HG02852 (cell line): ENCODE results near the gene GPATCH1.

ENCODE experiments used
- ATAC-seq: cut with Tn5 transposase; IDR thresholded peaks from one replicate; pipeline ENCODE4 v1.9.1; 2021; ENCODE audit warnings: mild to moderate bottlenecking, moderate library complexity; ENCODE audit not compliant: unreplicated experiment

Gene GPATCH1

GRCh38 chr19:33063753-33064457, 17.1 kb upstream of the GPATCH1 start:
- no peak for ATAC-seq

GRCh38 chr19:33064458-33064791, 16.6 kb upstream of the GPATCH1 start:
- ATAC-seq = peak; percentile 47

- peak; percentile 82 for ATAC-seq
These were observed 16.0 kb upstream of the GPATCH1 start, which contains the start of gene RHPN2 for GRCh38 chr19:33064792-33065550. Gene RHPN2, minus strand, starts transcription at chr19:33064888. Its CDS starts 36 bp downstream, at chr19:33064852.

GRCh38 chr19:33066543-33066942, 14.4 kb upstream of the GPATCH1 start:
- no peak for ATAC-seq

- ATAC-seq = no peak
These were observed 13.9 kb upstream of the GPATCH1 start for GRCh38 chr19:33067121-33067520.

GRCh38 chr19:33071887-33072286, 9.1 kb upstream of the GPATCH1 start:
- no peak for ATAC-seq

DNA sequence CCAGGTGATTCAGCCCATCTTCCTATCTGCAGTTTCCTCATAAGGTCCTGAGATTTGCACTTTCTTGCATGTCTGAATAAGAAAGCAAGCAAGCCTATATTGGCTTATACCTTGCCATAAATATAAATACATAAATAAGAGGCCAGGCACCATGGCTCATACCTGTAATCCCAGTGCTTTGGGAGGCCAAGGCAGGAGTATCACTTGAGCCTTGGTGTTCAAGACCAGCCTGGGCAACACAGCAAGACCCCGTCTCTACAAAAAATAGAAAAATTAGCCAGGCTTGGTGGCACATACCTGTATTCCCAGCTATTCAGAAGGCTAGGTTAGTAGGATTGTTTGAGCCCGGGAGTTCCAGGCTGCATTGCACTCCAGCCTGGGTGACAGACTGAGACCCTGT, 5.5 kb upstream of the GPATCH1 start:
- no peak for ATAC-seq

GRCh38 chr19:33085570-33086128, 4.7 kb downstream of the GPATCH1 start:
- no peak for ATAC-seq

DNA sequence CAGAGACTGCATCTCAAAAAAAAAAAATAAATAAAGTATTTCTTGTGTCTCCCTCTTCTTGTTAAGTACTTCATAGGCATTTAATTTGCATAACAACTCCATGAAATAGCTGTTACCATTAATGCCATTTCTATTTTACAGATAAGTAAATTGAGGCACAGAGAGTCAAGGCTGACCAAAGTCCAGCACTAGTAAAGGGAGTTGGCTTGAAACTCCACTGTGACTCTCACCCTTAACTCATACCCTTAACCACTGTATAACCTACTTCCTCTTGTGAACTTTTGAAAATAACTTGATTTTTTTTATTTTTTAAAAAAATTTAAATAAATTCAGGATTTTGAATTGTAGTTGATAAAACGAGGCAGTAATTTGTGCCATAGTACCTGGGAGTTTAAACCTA, 6.0 kb downstream of the GPATCH1 start:
- ATAC-seq = no peak

GRCh38 chr19:33089010-33089409, 8.0 kb downstream of the GPATCH1 start:
- no peak for ATAC-seq

DNA sequence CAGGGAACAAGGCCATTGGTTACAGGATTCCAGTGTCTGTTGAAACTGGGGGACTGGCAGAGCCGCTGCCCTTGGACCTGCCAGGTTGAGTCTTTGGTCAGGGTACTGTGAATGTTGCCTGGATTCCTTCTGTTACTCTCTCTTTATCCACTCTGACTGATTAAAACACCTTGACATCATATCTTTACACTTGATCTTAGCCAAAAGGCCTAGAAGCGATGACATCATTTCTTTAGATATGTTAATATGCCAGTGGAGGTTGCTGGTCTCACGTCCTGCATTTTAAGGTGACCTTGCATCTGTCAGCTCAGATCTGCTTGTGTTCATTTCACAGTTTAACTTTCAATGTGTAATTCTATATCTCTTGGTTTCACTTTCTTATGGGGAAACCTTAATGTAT, 9.2 kb downstream of the GPATCH1 start:
- no peak for ATAC-seq

GRCh38 chr19:33093420-33094210, 12.6 kb downstream of the GPATCH1 start:
- ATAC-seq = no peak

GRCh38 chr19:33094436-33095067, 13.6 kb downstream of the GPATCH1 start:
- no peak for ATAC-seq

DNA sequence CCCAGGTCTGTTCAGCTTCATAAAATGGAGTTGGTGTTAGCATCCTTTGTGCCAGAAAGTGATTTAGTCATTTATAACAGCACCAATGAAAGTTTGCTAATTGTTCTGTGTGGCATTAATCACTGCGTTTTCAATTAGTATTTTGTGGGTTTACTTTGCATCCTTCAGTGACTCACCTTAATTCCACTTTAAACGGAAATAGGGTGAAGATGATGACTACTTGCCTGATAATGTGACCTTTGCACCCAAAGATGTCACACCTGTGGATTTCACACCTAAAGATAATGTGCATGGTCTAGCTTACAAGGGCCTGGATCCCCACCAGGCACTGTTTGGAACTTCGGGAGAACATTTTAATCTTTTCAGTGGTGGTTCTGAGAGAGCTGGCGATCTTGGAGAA, 15.0 kb downstream of the GPATCH1 start:
- ATAC-seq = no peak

DNA sequence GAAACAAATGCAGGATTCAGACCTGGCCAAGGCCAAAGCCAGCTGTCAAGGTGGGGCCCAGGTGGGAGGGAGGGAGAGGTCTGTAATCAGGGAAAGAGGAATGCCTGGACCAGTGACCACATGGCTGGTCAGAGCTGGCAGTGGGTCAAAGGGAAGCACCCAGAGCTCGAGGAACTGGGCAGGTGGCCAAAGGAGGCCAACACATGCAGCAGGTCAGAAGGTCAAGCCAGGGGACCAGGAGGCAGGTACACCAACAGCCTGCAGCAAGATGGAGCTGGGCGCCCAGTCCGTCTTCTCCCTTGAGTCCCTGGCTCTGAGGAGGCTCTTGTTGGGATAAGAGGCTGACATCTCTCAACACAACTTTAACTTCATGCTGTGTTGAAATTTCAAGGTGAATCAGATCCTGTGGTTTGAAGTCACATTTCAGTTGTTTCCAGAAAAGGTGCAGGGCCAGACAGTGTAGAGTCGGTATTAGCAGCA, 17.1 kb downstream of the GPATCH1 start:
- no peak for ATAC-seq

DNA sequence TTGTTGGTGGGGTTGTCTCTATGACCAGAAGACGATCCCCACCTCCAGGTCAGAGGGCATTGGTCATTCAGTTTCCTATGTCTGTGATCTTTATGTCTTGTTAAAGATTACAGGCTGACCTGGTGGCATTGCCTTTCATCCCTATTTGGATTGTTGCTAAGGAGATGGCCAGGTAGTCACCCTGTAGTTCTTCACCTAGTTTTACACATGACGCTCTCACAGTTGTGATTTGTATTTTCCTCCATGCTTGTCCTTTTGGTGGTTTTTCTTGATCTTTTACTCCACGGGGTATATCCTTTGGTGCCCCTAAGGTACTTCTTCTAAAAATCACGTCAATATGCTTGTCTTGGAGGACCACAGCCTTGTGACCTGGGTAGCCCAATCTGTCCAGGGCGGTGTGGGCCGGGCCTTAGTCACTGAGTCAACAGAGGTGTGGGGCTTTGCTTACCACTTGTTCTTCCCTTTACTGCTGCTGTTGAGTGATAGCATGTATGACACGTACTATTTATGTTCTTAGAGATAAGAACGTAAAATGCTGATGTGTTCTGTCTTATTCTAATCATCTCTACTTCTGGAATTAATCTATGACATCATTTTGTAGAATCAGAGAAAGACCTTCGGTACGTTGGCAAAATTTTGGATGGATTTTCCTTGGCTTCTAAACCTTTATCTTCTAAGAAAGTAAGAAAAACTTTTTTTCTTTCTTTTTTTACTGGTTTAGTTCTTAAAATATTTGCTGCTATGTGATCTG, 20.1 kb downstream of the GPATCH1 start:
- ATAC-seq = no peak

DNA sequence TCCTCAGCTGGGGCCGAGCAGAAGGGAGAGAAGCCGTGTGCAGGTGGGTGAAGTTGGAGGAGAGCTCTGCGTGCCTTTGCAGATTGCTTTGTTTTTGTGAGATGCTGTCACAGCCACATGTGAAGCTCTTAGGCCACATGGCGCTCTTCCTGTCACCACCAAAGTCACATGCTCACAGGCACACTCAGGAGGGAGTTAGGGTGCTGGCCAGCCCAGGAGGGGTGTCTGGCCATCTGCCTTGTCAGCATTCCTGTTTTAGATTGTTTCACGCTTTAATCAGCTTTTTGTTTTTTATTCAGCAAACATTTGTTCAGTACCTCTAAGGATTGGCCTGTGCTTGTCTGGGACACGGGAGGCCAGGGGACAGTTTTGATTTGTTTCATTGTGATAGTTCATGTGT, 21.9 kb downstream of the GPATCH1 start:
- no peak for ATAC-seq

DNA sequence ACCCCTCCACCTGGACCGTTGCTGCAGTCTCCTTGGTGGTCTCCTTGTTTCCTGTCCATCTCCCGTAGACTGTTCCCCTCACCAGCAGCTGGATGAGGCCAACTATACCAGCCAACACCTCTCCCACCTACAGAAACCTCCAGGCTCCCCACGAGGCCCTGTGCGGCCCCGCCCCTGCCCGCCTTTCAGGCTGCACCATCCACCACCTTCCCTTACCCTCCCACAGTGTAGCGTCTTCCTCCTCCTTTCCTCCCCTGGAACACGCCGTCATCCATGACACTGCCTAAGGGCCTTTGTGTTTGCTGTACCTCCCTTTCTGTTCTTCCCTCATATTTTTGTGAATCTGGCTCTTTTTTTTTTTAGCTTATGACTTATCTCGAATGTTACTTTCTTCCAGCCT, 27.2 kb downstream of the GPATCH1 start:
- no peak for ATAC-seq

DNA sequence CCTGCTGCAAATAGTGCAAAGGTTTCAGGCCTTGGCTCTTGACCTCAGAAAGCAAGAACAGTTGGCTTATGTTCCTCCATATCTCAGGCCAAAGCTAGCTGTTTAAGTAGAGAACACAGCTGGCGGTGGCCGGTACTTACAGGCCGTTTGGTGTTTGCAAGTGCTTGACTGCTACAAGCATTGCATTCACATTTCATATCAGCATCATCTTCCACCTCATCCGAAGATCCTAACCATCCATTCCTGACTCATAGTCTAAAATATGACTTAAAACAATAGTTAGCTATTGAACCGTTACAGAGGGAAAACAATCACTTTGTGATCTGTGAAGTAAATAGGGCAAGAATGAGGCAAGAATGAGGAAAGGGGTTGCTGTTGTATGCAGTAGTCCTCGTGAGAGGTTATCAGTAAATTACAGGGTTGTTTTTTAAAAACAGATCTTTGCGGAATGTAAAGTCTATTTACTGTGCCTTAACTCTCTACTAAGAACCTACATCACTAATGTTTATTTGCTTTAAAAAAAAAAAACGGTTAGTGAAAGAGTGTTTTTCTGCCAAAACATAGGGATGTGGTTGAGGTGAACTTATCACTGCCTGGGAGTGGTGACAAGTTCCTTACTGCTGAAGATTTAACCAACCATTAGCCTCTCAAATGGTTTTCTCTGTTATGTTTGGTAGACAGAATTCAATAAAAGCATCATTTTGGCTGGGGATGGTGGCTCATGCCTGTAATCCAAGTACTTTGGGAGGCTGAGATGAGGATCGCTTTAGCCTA, 29.3 kb downstream of the GPATCH1 start:
- no peak for ATAC-seq
